Measurements from ENCODE around the gene TWIST2.

Gene TWIST2

GRCh38 chr2:238859636-238860347 is 11.9 kb downstream of the TWIST2 start:
- no peak for DNase-seq

GRCh38 chr2:238861013-238861730 is 13.3 kb downstream of the TWIST2 start:
- DNase-seq, result no peak

- DNase-seq, result no peak
These were observed 14.0 kb downstream of the TWIST2 start for GRCh38 chr2:238861766-238862315.

- no peak for DNase-seq
These were observed 14.8 kb downstream of the TWIST2 start for GRCh38 chr2:238862701-238863100.

GRCh38 chr2:238863231-238863630 is 15.3 kb downstream of the TWIST2 start:
- no peak for DNase-seq

- no peak for DNase-seq
These were observed 15.9 kb downstream of the TWIST2 start for GRCh38 chr2:238863749-238864206.

- DNase-seq, result peak; percentile 53 to 64
These were observed 16.5 kb downstream of the TWIST2 start for GRCh38 chr2:238864207-238865014.

GRCh38 chr2:238865015-238865719 is 17.3 kb downstream of the TWIST2 start:
- DNase-seq, result no peak

GRCh38 chr2:238865744-238866355 is 18.0 kb downstream of the TWIST2 start:
- DNase-seq, result no peak

GRCh38 chr2:238866656-238867277 is 18.9 kb downstream of the TWIST2 start:
- DNase-seq, result no peak

- no peak for DNase-seq
These were observed 20.2 kb downstream of the TWIST2 start for GRCh38 chr2:238868067-238868524.

GRCh38 chr2:238868616-238869292 is 20.9 kb downstream of the TWIST2 start:
- no peak for DNase-seq

- no peak for DNase-seq
These were observed 21.6 kb downstream of the TWIST2 start for GRCh38 chr2:238869293-238870124.

GRCh38 chr2:238870261-238870660 is 22.4 kb downstream of the TWIST2 start:
- DNase-seq, result no peak

GRCh38 chr2:238872026-238872425 is 24.1 kb downstream of the TWIST2 start:
- DNase-seq, result no peak

GRCh38 chr2:238872628-238873380 is 24.9 kb downstream of the TWIST2 start:
- DNase-seq, result no peak

- no peak for DNase-seq
These were observed 25.5 kb downstream of the TWIST2 start for GRCh38 chr2:238873381-238873801.

GRCh38 chr2:238873841-238874240 is 26.0 kb downstream of the TWIST2 start:
- DNase-seq, result no peak

All from activated CD4-positive, alpha-beta T cell treated with anti-CD3 and anti-CD28 coated beads, Interleukin-2, amount 50 U/mL, for 48 hours (primary cell).